Stimulated activated CD4-positive, alpha-beta T cell treated with anti-CD3 and anti-CD28 coated beads, Interleukin-15, amount 100 ng/mL, for 48 hours (primary cell): ENCODE data around the gene PKDREJ.

Experiments
- DNase-seq, 2 donors: peaks; one replicate each; pipeline ENCODE4 v3.0.0-alpha.2; 2020; ENCODE audit warnings: low read depth in 2 of 2

PKDREJ gene

DNA sequence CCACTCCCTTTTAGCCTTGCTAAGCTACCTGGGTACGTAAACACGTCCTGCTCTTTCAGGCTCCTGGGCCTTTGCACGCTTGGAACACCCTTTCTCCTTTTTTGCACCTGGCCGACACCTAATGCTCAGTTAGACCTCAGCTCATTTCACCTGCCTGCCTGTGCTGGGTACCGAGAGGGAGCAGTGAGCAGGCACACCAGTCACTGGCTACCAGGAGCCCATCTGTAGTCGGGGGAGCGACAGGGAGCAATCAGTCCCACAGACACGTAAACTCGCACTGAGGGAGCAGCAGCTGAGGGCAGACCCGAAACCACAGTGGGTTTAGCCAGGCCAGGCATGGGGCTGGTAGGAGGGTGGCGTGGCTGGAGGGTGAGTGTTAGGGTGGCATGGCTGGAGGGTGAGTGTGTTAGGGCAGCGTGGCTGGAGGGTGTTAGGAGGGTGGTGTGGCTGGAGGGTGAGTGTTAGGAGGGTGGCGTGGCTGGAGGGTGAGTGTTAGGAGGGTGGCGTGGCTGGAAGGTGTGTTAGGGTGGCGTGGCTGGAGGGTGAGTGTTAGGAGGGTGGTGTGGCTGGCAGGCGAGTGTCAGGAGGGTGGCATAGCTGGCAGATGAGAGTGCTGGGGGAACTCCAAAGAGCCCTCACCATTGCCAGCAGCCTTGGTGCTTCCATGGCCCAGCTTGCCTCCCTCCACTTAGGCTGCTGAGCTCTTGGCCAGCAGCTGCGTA, 27.1 kb upstream of the PKDREJ start:
- DNase-seq, result no peak

DNA sequence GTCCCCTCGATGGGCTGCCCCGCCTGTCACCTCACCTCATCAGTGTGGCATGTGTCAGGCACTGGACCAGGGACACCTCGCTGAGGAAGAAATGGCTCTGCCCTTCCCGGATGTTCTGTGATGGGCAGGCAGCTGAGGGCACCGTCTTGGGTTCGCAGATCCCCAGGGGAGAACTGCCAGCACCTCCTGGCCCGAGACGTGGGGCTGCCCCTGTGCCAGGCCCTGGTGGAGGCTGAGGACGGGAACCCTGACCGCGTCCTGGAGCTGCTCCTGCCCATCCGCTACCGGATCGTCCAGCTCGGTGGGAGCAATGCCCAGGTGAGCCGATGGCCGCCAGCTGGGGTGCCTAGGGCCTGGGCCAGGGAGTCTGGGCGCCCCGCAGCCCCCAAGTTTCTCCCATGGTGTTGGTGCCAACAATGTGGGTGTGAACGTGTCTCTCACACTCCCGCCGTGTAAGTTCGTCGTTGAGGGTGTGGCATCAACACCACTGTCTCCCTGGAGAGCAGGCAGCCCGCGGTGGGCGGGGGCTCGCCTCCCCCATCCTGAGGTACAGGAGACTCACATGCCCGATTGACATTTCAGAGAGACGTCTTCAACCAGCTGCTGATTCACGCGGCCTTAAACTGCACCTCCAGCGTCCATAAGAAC, 26.2 kb upstream of the PKDREJ start:
- no peak for DNase-seq

DNA sequence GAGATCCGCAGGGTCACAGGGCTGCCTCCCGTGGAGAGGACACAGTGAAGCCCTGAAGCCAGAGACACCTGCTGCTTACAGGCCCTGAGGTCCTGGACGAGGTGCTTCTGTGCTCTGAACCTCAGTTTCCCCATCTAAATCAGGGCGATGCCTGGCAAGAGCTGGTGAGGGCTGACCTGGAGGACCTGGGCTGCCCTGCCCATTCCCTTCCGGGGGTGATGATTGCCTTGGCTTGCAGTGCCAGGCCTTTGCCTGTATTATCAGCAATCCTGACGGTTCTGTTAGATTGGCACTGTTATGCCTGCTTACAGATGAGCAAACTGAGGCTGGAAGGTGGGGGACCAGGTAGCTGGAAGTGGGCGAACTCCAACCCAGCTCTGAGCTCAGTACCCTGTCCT, 25.7 kb upstream of the PKDREJ start:
- DNase-seq, result no peak

DNA sequence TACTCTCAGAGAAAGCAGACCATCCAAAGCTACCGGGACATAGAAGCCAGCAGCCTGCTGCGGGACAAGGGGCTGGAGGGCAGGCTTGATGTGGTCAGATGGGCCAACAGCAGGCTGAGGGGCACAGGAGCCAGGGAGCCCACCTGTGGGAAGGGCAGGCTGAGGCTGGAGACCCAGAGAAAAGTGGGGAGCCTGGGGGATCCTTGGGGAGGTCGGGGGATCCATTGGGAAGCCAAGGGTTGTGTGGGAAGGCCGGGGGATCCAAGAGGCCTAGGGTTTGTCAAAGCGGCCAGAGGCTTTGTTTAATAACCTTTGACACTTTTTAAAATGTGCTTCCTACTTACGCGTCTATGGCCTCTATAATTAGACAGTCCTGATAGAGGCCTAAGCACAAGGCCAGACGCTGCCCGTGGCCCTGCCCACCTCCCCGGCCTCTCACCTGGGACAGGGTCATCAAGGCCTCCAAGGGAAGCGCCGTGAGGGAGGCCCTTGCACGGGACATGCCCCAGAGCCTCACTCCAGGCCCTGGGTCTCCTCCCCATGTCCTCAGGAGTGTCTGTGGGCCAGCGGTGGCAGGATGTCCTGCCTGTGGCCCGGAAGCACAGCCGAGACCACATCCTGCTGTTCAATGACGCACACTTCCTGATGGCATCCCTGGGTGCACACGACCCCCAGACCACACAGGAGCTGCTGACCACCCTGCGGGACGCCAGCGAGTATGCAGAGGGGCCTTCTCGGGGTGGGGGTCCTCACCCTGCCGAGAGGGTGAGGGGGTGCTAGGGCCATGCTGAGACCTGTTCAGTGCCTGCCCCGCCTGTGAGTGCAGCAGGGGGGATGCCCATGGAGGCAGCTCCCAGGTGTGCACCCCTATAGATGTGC, 25.0 kb upstream of the PKDREJ start:
- no peak for DNase-seq

DNA sequence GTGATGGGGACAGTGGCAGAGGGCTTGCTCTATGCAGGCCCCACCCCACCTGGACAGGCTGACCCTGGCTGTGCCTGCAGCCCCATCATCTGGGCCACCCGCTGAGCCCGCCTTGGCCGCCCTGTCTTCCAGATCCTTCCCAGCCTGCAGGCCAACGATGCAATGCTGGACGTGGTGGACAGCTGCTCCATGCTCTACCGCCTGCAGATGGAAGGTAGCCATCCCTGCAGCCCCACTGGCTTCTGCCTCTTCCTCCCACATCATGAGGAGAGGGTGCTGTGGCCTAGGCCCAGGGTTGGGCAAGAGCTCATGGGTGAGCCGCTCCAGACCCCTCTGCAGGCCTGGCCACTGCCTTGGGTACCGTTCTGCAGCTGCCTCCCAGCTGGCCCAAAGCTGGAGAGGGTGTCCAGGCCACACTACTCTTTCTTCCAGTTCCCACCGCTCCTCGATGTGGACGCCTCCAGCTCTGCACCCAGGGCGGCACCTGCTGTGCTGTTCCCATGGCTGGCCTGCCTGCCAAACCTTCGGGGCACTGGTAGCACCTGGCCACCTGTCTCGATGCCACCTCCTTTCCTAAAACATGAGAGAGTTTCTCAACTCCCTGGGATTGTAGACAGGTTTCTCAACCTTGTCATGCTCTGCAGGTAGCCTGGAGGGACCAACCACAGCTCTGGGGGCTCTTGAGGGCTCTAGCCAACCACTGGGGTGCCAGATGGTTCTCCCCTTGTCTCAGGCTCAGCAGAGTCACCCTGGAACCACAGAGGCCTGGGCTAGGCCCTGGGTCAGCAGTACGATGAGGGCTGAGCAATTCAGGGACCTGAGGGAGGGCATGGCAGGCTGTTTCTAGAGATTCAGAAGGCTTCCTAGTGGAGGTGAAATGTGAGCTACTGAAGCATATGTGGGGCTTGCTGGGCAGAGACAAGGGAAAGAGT, 24.1 kb upstream of the PKDREJ start:
- DNase-seq, result no peak

DNA sequence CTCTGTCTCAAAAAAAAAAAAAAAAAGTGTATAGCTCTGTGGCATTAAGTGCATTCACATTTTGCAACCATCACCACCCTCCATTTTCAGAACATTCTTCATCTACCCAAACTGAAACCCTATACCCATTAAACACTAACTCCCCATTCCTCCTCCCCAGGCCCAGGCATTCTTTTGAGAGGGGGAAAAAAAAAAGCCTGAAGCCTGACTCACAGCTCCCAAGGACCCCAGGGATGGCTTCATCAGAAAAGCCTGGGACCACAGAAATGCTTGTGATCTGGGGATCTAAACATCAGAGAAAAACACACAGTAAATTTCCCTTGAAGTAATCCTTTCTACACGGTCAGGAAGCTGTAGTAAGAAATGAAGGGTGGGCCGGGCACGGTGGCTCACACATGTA, 22.9 kb upstream of the PKDREJ start:
- DNase-seq, result no peak

DNA sequence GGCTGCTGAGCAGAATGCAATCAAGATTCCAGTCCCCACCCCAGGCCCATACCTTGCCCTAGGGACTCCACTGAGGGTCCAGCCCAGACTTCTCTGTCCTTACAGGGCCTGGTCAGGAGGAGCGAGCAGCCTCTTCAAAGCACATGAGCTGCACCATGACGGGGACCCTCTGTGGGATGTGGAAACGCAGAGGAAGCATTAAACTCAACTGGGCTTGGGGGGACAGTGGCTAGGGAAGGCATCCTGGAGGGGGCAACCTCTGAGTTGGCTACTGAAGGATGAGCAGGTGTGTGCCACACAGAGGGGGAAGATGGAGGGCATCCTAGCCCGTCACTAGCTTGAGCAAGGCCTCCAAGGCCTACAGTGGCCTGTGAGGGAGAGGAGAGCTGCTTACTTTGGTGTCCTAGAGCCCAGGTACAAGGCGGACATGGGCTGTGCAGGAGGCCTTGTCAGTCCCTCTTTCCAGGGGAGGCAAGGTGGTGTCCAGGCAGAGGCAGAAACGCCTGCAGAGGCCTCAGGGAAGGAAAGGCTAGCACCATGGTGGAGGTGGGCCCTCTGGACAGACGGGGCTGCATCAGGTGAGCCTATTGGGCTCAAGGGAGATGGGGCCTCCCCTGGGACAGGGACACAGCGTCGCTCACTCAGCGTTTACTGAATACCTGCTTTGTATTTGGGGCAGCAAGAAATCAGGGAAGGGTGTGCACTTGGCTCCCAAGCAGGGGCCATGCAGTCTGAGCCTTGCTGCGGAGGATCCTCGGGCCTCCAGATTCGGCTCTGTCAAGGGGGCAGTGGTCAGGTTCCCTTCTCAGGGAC, 18.9 kb upstream of the PKDREJ start:
- no peak for DNase-seq

DNA sequence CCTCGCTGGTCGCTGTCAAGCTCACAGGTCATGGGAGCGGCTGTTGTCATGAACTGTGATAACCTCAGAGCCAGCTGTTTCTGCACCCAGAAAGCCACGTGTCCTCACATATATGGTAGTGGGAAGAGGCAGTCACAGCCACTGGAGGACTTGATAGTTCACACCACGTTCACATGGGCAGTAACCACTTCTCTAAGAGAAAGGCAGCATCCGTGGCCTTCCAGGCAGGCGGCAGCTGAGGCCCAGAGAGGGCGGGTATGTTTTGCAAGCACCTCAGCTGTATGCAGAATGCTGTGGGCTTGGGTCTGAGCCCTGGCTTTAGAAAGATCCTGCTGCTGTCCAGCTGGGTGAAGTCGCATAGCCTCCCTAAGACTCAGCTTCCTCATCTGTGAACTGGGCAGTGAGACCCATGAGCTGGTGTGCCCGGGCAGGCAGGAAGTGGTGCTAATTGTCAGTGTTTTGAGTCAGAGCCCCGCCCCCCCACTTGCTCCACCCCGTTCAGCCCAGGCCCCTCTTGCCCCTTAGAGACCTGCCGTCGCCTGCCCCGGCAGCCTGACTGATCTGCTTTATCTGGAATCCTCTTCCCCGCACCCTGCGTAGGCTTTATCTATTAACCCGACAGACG, 18.0 kb upstream of the PKDREJ start:
- DNase-seq, result no peak

DNA sequence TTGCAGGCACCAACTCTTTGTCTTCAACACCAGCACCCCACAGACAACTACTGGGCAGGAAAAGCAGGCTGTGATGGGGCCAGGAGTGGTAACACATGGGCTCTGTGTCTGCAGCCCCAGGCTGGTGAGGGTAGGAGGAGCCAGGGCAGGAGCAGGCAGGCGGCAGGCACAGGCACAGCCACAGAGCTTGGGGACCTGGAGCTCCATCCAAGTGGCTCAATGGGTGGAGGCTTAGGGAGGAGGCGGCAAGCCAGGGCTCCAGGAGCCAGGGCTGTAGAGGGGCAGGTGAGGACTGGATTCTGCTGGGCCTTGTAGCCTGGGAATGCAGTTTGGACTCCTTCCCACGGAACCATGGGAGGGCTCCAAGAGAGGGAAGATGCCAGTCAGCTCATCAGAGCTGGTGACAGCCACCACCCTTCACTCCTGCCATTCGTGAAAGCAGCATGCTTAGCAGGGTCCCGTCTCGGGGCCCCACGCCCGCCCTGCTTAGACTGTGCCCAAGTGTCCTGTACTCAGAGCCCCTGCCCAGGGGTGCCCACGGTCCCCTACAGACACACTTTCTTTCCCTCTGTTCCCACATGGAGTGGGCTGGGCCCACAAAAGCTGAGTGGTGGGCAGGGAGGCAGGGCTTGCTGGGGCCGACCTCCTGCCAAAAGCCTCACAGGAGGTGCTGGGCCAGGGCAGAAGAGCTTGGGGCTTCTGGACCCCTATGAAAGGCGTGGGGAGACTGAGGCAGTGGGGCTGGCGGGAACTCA, 17.1 kb upstream of the PKDREJ start:
- DNase-seq, result no peak

DNA sequence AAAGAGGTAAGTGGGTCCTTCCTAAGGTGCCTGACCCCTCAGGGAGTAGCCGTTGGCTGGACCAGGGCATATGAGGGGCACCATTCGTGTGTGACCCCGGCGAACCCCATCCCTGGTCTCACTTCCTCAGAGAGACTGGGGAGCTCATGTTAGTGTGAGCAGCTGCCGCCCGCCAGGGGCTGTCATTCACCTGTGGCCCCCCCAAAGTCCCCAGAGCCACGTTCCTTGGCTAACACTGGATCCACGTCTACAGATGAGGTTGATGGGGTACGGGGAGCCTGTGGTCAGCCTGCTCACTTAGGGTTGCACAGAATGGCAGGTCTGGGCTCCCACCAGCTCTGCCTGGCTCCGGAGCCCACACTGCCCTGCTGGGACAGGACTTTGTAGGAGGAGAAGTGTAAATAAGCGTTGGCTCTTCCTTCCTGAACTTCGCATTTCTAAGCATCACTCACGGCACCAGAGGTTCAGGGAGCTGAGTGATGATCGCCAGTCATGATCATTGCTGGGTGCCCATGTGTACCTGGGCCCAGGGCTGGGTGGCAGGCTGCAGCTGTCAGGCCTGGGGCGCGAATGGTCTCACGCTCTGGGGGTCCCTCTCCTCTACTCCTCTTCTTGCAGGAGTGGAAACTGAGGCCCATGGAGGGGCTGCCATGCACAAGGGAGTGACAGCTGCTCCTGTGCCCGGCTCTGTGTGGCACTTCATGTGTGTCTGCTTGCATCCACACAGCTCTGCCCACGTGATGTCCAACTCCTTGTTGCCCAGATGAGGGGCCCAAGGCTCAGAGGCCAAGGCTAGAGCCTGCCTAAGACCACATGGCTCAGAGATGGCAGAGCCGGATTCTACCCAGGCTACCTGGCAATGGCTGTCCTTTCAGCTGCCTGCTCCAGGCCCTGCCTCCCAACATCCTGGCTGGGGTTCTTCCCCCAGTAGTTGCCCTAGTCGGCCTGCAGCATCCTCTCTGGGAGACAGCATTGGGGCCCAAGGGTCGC, 15.8 kb upstream of the PKDREJ start:
- no peak for DNase-seq

DNA sequence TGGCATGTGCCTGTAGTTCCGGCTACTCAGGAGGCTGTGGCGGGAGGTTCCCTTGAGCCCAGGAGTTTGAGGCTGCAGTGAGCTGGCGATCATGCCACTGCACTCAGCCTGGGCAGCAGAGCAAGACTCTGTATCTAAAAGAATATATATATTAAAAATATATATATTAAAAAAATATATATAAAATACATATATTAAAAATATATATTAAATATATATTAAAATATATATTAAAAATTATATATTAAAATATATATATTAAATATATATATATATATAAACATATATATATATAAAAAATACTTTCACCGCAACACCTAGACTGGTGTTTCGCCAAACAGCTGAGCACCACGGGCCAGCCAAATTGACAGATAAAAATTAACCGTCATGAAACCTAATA, 13.4 kb upstream of the PKDREJ start:
- no peak for DNase-seq

DNA sequence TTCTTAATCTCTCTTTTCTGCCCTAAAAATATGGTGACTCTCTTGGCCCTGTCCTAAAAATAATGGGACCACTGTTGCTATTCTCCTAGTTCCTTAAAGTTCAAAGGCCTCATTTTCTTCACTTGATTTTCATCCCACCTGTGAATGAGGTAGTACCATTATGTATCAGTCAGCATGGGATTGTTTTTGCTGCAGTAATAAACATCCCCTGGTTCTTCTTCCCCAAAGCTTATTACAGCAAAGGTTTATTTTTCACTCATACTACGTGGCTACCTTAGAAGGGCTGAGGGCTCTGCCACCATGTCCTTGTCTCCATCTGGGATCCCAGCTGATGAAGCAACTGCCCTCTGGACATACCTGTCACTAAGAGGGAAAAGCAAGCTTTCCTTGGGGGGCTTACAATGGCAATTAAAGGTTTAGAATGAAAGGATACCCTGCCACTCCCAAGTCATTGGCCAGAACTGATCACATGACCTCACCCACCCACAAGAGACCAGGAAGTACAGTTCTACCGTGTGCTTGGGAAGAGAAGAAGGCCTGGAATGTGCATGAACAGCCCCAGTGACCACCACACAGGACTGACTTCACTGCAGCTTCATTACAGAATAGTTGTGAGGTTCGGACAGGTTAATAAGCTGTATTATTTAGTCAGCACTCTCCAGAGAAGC, 12.4 kb upstream of the PKDREJ start:
- no peak for DNase-seq

DNA sequence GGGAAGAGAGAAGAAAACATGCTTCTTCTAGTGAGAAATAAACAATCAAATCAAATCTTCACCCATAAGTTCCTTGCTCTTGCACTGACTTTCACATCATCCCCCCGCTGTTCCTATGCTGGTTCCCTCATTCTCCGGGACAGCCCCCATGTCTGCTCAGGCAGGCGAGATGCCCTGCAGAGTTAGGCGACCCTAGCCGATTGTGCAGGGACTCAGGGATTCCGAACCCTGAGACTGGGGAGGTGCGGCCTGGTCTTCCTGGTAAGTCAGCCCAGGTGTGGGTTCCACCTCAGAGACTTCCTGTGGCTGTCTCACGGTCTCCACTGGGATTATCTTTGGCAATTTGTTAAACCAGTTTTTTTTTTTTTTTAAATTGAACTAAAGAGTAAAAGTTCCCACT, 11.2 kb upstream of the PKDREJ start:
- DNase-seq, result no peak

DNA sequence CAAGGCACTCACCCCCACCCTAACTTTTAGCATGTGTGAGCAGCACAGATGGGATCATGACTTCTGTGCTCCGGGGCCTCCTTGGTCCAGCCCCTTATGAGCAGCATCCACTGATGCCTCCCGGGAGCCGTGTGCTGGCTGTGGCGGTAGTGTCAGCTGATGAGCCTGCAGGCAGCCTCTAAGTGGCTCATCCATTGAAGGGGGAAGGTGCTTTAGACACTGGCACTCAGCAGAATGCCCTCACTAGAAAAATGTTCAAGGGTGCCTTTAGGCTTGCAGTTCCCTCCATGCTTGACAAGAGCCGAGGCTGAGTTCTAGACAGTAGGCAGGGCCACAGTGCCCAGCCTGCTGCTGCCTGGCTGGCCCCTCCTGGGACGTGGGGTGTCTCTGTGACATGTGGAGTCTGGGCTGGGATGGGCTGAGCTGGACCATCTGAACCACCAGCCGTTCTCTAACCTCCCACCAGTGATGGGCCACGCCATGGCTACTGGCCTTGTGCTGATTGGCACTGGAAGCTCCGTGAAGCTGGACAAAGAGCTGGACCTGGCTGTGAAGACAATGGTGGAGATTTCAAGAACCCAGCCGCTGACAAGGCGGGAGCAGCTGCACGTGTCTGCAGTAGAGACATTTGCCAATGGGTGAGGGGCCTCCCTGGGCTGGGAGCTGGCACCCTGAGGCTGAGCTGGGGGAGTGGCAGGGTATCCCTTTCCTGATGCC, 10.4 kb upstream of the PKDREJ start:
- DNase-seq, result no peak

DNA sequence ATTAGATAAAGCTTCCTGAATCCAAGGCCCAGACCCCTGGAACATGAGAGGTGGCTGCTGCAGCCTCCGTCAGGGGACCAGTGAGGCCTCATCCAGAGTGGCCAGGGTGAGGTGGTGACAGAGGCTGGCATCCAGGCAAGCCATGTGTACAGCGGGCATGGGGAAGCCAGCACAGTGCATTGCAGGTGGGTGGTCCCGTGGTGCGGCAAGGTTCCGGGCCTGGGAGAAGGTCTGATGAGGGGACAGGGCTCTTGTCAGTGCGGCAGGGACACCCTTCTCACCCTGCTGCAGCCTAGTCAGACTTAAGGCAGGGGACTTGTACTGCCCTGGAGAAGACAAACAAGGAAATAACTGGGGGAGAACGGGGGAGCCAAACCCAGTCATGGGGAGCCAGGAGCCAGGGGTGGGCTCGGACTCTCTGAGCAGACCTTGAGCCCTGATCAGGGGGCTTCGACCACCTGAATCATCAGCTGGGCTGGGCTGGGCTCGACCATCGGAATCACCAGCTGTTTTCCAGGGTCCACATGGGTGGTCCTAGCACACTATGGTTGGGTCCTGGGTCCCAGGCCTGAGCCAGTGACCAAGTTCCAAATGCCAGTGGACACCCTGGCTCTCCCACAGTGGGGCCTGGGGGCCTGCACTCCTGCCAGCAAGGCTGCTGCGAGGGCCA, 9.8 kb upstream of the PKDREJ start:
- DNase-seq, result no peak

DNA sequence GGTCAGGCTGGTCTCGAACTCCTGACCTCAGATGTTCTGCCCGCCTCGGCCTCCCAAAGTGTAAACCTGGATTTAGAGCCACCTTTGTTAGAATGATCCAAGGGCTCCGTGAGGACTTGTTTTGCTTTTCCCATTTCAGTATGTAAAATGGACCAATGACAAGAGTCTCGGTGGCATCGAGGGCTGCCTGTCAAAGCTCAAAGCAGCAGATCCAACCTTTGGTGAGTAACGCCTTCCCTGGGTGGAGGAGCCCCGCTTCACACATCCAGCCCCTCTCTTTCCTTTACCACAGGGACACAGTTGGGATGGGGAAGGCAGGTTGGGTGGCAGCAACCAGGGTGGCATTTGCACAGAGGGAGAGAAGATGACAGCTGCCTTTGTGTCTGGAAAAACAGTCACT, 9.1 kb upstream of the PKDREJ start:
- DNase-seq, result no peak

DNA sequence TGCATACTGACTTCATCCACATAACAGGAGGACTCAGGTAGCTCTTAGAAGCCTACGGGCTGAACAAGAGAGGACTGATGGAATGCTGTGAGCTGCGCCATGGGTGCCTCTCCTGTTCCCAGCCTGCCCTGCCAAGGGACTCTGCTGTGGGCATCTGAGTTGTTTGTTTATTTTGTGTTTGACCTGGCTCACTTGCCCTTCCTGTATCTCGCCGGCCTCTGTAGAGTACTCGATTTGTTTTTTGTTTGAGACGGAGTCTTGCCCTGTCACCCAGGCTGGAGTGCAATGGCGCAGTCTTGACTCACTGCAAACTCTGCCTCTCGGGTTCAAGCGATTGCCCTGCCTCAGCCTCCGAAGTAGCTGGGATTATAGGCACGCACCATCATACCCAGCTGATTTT, 6.4 kb upstream of the PKDREJ start:
- DNase-seq, result no peak
